Neural progenitor cell (in vitro differentiated cells): ENCODE data around the gene NMU.

Experiments
- CTCF ChIP-seq: fragments of 200-600 bp; sonication (generic); IDR thresholded peaks from 2 replicates; pipeline ENCODE4 v1.5.1; 2017; ENCODE audit warnings: antibody characterized with exemption, mild to moderate bottlenecking
- EZH2 ChIP-seq: fragments of 200-600 bp; sonication (generic); IDR thresholded peaks from 2 replicates; pipeline ENCODE4 v1.6.1; 2017; ENCODE audit warnings: antibody characterized with exemption, mild to moderate bottlenecking, moderate library complexity

- TF ChIP-seq EZH2 (no peak), CTCF (no peak)
These were observed 48.2 kb upstream of the NMU start for GRCh38 chr4:55684276-55684675.
